Esophagus (tissue), 2 donors: Measurements from ENCODE around the gene WNT10A. TPM values are rescaled to one million over a fixed set of nuclear protein-coding genes. Genes with fewer than 3 reads are reported as not detected.

Experiments used
- H3K27ac ChIP-seq, 2 donors: one replicate each; pipeline ENCODE4 v1.5.1; 2013; ENCODE audit warnings: low read depth in 2 of 2, mild to moderate bottlenecking in 2 of 2, inconsistent platforms in 1 of 2, low read length in 1 of 2, moderate library complexity in 1 of 2
- H3K27me3 ChIP-seq, 2 donors: one replicate each; pipeline ENCODE4 v1.6.1; 2013; ENCODE audit warnings: low read length in 2 of 2, control low read depth in 1 of 2, mild to moderate bottlenecking in 1 of 2; ENCODE audit not compliant: insufficient read depth in 2 of 2, control insufficient read depth in 1 of 2
- H3K36me3 ChIP-seq, 2 donors: one replicate each; pipeline ENCODE4 v1.6.1; 2013; ENCODE audit warnings: low read length in 1 of 2; ENCODE audit not compliant: control insufficient read depth in 2 of 2, insufficient read depth in 2 of 2
- H3K4me1 ChIP-seq, 2 donors: one replicate each; pipeline ENCODE4 v1.6.1; 2013; ENCODE audit warnings: low read length in 1 of 2; ENCODE audit not compliant: control insufficient read depth in 2 of 2, insufficient read depth in 2 of 2
- H3K4me3 ChIP-seq, 2 donors: one replicate each; pipeline ENCODE4 v1.5.1; 2013; ENCODE audit warnings: low read length in 2 of 2, mild to moderate bottlenecking in 2 of 2, low read depth in 1 of 2, moderate library complexity in 1 of 2
- H3K9me3 ChIP-seq, 2 donors: one replicate each; pipeline ENCODE4 v1.6.1; 2013; ENCODE audit warnings: mild to moderate bottlenecking in 2 of 2, low read depth in 1 of 2, low read length in 1 of 2, moderate library complexity in 1 of 2; ENCODE audit not compliant: control insufficient read depth in 2 of 2, insufficient read depth in 1 of 2
- WGBS, 2 donors: extraction: QIAGEN DNeasy Blood & Tissue Kit; methylation state at CpG; one replicate each; pipeline ENCODE4 v1.1.7; 2013; 5-methylcytosine and 5-hydroxymethylcytosine counted together
- polyA plus RNA-seq, 2 donors: library from polyadenylated mRNA; stranded (reverse); fragments of 200-250 nt; gene quantifications; one replicate each; pipeline ENCODE4 v1.2.3, GENCODE V29; 2013
- donor health status: healthy with polysubstance abuse.
- donor health status: Bipolar disorder and iron deficiency.

The WNT10A gene
- polyA plus RNA-seq, 2 donors = 9.6 to 13.7 TPM

DNA sequence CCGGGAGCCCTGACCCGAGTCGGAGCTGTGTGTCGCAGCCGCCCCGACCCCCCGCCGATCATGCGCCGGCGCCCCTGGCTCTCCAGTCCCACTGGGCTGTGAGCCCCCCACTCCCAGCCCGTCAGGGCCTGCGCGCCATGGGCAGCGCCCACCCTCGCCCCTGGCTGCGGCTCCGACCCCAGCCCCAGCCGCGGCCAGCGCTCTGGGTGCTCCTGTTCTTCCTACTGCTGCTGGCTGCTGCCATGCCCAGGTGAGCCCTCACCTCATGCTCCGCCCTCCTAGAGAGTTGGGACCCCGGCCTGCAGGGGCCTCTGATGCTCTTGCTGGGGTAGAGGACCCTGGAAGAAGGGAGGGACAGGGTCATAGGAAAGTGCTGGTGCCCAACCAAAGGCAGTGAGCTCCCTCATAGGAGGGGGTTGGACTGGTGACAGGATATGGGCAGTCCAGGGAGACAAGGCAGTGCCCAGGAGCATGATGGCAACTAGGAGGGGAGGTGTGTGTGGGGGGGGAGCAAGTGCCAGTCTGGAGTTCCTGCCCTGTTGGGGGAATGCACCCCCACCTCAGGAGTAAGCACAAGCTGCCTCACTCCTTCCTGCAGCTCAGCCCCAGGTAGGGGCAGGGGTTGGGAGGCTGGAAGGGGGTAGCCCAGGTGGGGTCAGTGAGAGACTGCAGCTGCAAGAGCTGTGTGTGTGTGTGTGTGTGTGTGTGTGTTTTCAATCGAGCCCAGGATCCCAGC is 375 bp downstream of the WNT10A start:
- Histone ChIP-seq H3K36me3 (no peaks in the 10 kb centered on the region), H3K9me3 (no peaks in the 10 kb centered on the region), H3K27ac (peak overlapping the region; percentile 54 to 82), H3K4me1 (peaks cover 16 to 28% of the 10 kb centered on the region in 2 donors), H3K27me3 (peaks cover 0 to 3% of the 10 kb centered on the region in 2 donors), H3K4me3 (peak overlapping the region; percentile 24 to 43)
- WGBS, 2 donors = 8 to 10% methylated on average over 24 of the region's 24 CpGs

DNA sequence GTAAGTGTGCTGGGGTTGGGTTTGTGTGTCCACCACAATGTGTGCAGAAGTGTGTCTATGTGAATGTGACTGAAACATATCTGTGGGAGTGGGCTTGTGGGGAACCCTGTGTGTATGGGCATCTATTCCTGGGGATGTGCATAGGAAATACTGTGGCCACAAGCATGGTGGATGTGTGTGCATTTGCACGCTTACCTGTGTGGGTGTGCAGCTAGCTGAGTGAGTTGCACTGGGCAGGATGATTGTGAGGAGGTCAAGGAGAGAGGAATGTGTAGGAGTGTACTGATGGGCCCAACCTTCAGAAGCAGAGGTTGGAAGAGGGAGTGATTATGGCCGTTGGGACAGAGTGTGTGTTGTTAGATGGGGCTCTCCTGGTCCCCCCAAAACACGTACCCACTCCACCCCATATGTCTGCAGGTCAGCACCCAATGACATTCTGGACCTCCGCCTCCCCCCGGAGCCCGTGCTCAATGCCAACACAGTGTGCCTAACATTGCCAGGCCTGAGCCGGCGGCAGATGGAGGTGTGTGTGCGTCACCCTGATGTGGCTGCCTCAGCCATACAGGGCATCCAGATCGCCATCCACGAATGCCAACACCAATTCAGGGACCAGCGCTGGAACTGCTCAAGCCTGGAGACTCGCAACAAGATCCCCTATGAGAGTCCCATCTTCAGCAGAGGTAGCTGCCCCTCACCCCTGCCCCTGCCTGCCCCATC is 1.2 kb downstream of the WNT10A start:
- H3K27me3 ChIP-seq = peaks cover 0 to 3% of the 10 kb centered on the region in 2 donors
- H3K27ac ChIP-seq = peak overlapping the region in 1 of 2 donors; percentile 66
- no peaks in the 10 kb centered on the region for H3K36me3 ChIP-seq
- H3K4me1 ChIP-seq = peaks cover 16 to 35% of the 10 kb centered on the region in 2 donors
- 47 to 59% methylated on average over 13 of the region's 13 CpGs for WGBS, 2 donors
- no peaks in the 10 kb centered on the region for H3K9me3 ChIP-seq
- peak overlapping the region; percentile 10 to 24 for H3K4me3 ChIP-seq

DNA sequence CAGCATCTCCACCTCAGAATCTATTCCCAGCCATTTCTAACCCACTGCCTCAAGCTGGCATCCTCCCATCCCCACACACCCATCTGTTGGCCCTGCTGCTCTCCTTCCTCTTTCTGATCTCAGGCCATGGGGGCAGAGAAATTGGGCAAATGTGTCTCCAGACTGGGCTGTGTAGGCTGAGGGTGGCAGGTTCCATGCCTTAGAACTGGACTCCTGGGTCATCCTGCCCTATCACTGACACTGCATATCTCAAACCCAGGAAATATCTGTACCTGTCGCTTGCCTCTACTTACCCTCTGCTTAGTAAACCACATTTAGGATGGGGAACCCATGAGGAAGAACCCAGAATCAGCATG is 1.8 kb downstream of the WNT10A start:
- peaks cover 0 to 3% of the 10 kb centered on the region in 2 donors for H3K27me3 ChIP-seq
- H3K4me3 ChIP-seq = no peak overlapping the region
- 55 to 65% methylated on average over 1 of the region's 1 CpG for WGBS, 2 donors
- H3K36me3 ChIP-seq = no peaks in the 10 kb centered on the region
- H3K27ac ChIP-seq = peak overlapping the region; percentile 66
- H3K9me3 ChIP-seq = no peaks in the 10 kb centered on the region
- H3K4me1 ChIP-seq = peaks cover 16 to 35% of the 10 kb centered on the region in 2 donors

DNA sequence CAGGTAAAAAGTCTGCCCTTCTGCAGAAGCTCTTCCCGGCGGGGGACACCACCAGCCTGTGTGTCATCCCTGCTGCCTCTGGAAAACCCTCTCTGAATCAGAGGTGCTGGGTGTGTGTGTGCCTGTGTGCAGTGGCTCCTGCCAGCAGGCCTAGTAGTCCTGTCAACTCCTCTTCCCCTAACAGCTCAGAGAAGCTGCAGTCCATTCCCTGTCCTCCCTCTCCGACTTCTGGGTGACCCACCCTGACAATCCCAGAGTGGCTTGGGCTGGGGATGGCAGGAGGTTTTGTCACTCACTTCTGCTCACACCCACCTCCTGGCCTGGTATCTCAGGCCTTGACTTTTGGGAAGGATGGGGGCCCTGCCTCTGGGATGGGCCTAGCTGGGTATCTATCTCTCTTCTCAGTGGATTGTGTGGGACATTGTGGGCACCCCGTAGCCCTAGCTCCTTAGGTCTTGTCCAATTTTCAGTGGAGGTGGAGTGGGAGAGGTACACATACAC is 2.3 kb downstream of the WNT10A start:
- H3K4me1 ChIP-seq = peaks cover 16 to 35% of the 10 kb centered on the region in 2 donors
- H3K9me3 ChIP-seq = no peaks in the 10 kb centered on the region
- no peaks in the 10 kb centered on the region for H3K36me3 ChIP-seq
- 37 to 54% methylated on average over 4 of the region's 4 CpGs for WGBS, 2 donors
- H3K4me3 ChIP-seq = no peak overlapping the region
- H3K27ac ChIP-seq = peak overlapping the region; percentile 66 to 82
- peaks cover 0 to 3% of the 10 kb centered on the region in 2 donors for H3K27me3 ChIP-seq

DNA sequence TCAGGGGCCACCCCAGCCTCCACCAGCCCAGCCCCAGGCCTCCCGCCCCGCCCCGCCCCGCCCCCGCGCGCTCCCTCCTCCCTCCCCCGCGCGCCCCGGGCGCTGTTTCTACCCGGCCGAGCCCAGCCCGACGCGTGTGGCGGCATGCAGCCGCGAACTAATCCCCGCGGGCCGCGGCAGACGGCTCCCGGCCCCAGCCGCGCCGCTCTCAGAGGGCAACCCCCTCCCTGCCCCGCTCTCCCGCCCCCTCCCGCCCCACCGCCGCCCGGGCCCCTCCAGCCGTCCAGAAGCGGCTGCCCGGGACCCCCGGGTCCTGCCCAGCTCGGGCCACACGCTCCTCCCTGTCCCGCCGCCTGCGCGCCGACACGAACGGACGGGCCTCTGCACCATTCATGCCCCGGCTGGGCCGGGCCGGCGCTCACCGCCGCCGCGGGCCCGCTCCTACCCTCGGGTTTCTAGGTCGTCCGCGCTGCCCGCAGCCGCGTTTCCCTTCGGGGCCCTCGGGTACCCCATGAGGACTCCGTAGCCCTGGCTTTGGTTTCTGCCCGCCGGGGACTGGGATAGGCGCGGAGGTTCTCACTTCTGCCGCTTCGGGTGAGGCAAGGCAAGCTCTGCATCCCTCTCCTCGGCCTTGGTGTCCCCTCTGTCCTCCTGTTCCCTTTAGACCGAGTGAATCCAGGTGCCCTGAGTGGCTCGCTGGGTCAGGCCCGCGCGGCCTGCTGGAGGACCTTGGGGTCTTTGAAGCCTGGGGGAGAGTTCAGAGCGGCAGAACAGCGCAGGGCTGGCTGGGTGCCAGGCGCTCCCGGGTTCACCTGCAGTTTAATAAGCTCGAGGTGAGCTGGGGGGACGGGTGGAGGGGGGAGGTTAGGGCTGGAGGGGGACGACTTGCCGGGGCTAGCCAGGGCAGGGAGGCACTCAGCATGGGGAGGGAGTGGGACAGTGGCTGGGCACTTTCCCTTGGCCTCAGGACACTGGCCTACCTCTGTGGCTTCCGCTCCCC is 3.1 kb downstream of the WNT10A start:
- Histone ChIP-seq H3K4me3 (peak overlapping the region; percentile 42 to 47), H3K9me3 (no peaks in the 10 kb centered on the region), H3K27me3 (peaks cover 0 to 3% of the 10 kb centered on the region in 2 donors), H3K27ac (peak overlapping the region; percentile 66 to 82), H3K4me1 (peaks cover 16 to 35% of the 10 kb centered on the region in 2 donors), H3K36me3 (no peaks in the 10 kb centered on the region)
- WGBS, 2 donors = 8 to 10% methylated on average over 62 to 89 of the region's 89 CpGs

DNA sequence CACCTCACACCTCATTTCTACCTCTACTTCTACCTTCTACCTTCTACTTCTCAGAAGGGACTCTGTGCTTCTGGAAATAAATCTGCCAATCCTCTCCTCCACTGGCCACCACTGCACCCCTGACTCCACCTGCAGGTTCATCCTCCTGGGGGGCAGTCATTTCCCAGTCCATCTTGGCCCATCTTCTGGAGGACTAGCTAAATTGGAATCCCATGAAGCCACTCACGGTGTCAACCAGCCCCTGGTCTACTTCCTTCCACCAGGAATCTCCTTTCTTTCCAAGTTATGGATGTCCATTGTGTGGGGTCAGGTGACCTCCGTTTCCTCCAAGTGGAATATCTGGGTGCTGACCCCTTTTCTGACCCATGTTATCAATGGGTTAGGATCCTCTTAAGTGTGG is 3.9 kb downstream of the WNT10A start:
- H3K27me3 ChIP-seq = peaks cover 0 to 3% of the 10 kb centered on the region in 2 donors
- no peaks in the 10 kb centered on the region for H3K36me3 ChIP-seq
- no peaks in the 10 kb centered on the region for H3K9me3 ChIP-seq
- peaks cover 16 to 35% of the 10 kb centered on the region in 2 donors for H3K4me1 ChIP-seq
- no peak overlapping the region for H3K4me3 ChIP-seq
- H3K27ac ChIP-seq = peak overlapping the region in 1 of 2 donors; percentile 0
- WGBS, 2 donors = 65 to 72% methylated on average over 2 of the region's 2 CpGs

DNA sequence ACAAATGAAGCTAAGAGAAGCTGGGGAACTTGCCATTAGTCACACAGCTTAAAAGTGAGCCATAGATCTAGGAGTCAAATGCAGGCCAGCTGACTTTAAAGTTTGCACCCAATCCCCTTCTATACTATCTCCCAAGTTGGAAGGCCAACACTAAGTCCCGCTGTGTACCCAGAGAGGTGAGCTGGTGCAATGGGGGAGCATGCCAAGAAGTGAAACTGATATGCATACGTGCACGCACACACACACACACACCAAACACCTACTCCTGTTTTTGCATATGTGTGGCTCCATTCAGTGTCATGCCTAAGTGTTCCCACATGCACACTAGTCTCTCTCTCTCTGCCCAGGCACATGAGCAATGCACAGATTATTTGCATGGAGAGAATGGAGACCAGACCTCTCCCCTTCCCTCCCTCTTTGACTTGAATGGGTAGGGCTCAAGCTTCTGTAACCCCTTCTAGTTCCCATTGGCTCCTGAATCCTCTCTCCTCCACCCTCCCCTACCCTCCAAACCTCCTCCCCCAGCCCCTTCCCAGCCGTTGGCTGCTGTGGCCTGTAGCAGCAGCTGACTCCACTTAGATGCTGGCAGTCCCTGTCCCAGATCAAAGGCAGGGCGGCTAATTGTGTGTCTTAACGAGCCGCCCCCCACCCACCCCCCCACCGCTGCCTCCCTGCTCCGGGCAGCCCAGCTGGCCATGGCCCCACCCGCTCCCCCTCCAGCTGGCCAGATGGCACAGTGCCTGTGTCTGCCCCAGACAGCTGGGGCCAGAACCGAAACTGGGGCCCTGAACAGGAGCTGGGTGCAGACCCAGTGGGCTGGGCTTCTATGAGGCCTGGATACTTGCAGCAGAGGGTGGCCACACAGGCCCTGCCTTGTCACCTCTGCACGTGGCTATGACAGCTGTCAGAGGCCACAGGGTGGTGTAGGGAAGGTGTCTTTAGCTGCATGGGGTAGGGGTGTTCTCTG is 5.6 kb downstream of the WNT10A start:
- no peaks in the 10 kb centered on the region for H3K36me3 ChIP-seq
- no peak overlapping the region for H3K27ac ChIP-seq
- H3K4me3 ChIP-seq = no peak overlapping the region
- H3K4me1 ChIP-seq = peaks cover 16 to 29% of the 10 kb centered on the region in 2 donors
- no peaks in the 10 kb centered on the region for H3K27me3 ChIP-seq
- no peaks in the 10 kb centered on the region for H3K9me3 ChIP-seq
- 39 to 40% methylated on average over 12 of the region's 12 CpGs for WGBS, 2 donors

DNA sequence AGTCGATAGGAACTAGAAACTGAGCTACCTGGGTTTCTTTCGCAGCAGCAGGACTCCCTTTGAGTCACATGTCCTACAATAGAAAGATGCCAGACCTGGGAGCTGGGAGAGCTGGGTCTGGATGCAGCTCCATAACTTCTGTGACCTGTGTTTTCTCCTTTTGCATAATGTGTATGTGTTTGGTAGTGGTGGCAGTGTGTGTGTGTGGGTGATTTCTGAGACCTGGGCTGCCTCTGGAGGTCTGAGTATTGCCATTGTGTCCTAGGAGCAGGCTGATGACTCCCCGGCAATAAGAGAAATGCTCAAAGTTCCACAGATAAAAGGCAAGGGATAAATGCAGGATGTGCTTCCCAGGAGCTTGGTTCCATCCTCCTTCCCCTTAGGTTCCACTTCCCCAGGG is 6.4 kb downstream of the WNT10A start:
- Histone ChIP-seq H3K4me3 (no peak overlapping the region), H3K27ac (no peak overlapping the region), H3K4me1 (peaks cover 16 to 25% of the 10 kb centered on the region in 2 donors), H3K9me3 (no peaks in the 10 kb centered on the region), H3K27me3 (no peaks in the 10 kb centered on the region), H3K36me3 (no peaks in the 10 kb centered on the region)
- 68 to 70% methylated on average over 3 of the region's 3 CpGs for WGBS, 2 donors
